Limb (tissue), 2 donors: Measurements from ENCODE around the gene TMEM231.

ENCODE experiments used
- DNase-seq, 2 donors: peaks; one replicate each; pipeline ENCODE4 v3.0.0-alpha.2; 2016; ENCODE audit errors: extremely low spot score in 2 of 2

Gene TMEM231

DNA sequence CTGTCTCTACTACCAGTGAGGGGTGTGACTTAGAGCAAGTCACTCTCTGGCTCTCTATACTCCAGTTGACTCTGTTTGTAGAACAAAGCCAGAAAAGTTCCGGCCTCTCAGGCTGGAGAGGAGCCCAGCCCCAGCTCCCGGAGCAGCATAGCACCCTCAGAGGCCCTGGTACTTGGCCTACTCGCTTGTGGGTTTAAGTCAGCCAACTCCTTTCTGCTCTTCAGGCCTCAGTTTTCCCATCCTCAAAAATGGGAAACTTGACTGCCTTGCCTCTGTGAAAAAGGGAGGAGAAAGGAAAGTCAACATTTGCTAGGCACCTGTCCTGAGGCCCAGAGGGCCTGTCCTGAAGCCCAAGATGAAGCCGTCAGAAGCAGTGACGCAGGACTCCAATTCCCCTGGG, 61.9 kb downstream of the TMEM231 start:
- DNase-seq = no peak

GRCh38 chr16:75491876-75492275, 64.2 kb downstream of the TMEM231 start:
- peak in 1 of 2 donors; percentile 48 for DNase-seq

DNA sequence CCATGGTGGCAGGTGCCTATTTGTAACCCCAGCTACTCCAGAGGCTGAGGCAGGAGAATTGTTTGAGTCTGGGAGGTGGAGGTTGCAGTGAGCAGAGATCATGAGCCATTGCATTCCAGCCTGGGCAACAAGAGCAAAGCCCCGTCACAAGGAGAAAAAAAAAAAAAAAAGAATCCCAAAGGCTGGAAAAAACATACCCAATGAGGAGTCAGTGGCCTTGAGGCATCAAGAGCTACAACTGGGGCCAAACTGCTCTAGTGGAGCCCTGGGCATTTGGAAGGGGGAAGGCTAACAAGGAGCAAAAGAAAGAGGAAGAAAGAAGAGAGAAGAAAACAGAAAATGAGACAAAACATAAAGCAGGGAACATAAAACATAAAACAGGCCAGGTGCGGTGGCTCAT, 67.7 kb downstream of the TMEM231 start:
- DNase-seq = no peak
